Left ventricle myocardium superior (tissue), 1 donor: ENCODE measurements around the gene UGT2A3. TPM values are rescaled to one million over a fixed set of nuclear protein-coding genes. Genes with fewer than 3 reads are reported as not detected.
"Not testable (repeated sequence)": the region's sequence is repeated elsewhere in the genome, so short reads cannot be mapped to it uniquely, and the experiment has no call there.

Experiments used
- ATAC-seq: fragments of 200-7000 bp; cut with Tn5 transposase; one replicate; pipeline ENCODE4 v1.9.1; 2020; ENCODE audit warnings: mild to moderate bottlenecking, moderate library complexity
- DNase-seq: peaks from one replicate; pipeline ENCODE4 v3.0.0-alpha.2; 2020
- intact Hi-C: fragments of 100-400 bp; cut with micrococcal nuclease; formaldehyde crosslinking; loops from one replicate; pipeline ENCODE4 v1.11.0; 2022
- long read RNA-seq: library from polyadenylated mRNA; unstranded; transcript quantifications from one replicate; pipeline ENCODE4 v2.0.0, GENCODE V29; 2021
- total RNA-seq: library from RNA; stranded (reverse); fragmentation: NEBNext Ultra II Directional; extraction: Animal tissue kit (Norgen Biotek cat#: 25700); gene quantifications from one replicate; pipeline ENCODE4 v1.2.1, GENCODE V29; 2021
- donor health status: DM: no; HTN: yes; CAD: no; lungs with severe emphysema.

The UGT2A3 gene
- not detected for total RNA-seq
- long read RNA-seq: 0 reads

DNA sequence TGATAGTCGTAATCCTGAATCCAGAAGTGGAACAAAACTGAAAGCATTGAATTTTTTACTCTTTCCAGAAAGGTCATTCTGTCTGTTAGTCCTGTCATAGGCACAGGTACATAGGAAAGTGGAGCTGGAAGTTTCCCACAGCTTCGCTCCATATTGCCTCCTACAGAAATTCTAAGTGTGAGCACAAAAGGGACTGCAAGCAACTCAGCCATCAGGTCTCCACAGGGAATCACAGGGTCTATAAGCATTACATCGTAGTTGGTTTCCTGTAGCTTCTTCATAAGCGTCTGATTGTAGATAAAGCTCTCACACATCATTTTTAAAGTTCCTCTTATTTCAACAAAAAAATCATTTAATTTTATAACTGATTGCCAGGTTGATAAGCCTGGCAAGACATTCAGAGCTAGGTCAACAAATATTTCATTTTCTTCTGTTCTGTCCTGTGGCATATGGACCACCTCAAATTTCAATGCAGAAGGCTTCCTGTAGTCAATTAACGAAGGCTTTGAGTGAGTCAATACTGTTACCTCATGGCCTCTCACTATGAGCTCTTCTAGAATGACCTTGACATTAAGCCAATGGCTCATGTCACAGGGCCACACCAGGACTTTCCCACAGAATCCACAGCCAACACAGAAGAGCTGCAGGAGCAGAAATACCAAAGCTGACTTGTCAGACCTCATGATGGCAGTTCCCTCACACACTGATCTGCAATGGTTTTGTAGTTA lies at the start of gene UGT2A3:
Gene UGT2A3, minus strand, starts transcription at position 727 of the 728 bp plus-strand sequence. Its CDS starts 44 bp downstream, at position 683.
- intact Hi-C loops: no loop called here
- DNase-seq (no peak), ATAC-seq (no peak)

DNA sequence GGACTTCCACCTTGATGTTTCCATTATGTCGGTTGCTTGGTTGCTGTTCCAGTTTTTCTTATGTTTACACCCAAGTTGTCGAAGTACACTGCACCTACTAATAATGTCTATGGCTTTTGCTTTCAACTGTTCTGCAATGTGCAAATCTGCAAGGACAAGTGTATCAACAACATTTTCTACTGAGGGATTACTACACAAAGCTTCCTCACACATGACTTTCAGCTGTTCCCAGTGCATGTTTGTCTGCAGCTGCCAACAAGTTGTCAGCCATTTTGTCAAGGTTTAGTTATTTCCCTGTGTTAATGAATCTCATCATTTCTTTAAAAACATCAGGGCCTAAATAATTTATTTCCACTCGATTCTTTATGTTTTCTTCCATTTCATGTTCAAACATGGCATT lies 45.4 kb upstream of the UGT2A3 start:
- ATAC-seq: no peak
- intact Hi-C loops: no loop called here

GRCh38 chr4:68995292-68995691 lies 43.7 kb upstream of the UGT2A3 start:
- intact Hi-C loops: no loop called here
- no peak for DNase-seq
- no peak for ATAC-seq

More for the DNA sequence above, 45.4 kb upstream of the UGT2A3 start:
- no peak for DNase-seq

GRCh38 chr4:68987007-68987406 lies 35.4 kb upstream of the UGT2A3 start:
- no peak for DNase-seq
- intact Hi-C loops: no loop called here
- ATAC-seq: no peak

DNA sequence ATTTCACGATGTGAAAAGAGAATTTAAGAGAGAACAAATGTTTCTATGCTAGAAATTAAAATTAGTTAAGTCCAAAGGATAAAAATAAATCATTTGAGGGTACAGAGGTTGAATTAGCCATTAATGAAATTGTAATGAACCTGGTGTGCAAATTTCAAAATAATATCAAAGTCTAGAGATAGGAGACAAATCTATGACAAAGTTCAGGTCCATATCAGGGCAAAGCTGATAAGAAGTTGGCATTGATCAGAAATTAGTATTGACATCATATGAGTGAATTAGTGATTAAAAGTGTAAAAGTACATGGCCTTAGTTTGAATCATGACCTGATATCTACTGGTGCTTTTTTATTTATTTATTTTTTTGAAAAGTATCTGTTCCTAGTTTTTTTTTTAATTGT lies 33.8 kb upstream of the UGT2A3 start:
- intact Hi-C loops: no loop called here
- DNase-seq (no peak), ATAC-seq (no peak)

GRCh38 chr4:68984947-68985346 lies 33.3 kb upstream of the UGT2A3 start:
- intact Hi-C loops: no loop called here
- ATAC-seq (no peak), DNase-seq (no peak)

DNA sequence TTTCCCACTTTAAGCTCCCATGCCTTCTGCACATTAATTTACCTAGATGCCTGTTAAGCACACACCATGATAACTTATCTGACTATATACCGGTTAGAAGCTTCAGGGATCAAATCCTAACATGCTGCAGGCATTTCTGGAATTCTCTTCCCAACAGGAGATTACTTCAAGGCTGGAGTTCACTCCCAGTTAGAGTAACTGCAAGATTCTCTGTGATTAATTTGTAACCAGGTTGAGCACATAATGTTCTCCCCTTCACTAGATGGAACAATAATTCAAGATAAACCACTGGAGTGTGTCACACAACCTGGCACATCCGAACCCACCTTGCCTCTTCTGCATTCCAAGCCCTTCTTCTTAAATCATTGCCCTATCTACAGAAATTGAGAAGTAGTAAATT lies 11.8 kb upstream of the UGT2A3 start:
- DNase-seq (no peak), ATAC-seq (no peak)
- intact Hi-C loops: no loop called here

DNA sequence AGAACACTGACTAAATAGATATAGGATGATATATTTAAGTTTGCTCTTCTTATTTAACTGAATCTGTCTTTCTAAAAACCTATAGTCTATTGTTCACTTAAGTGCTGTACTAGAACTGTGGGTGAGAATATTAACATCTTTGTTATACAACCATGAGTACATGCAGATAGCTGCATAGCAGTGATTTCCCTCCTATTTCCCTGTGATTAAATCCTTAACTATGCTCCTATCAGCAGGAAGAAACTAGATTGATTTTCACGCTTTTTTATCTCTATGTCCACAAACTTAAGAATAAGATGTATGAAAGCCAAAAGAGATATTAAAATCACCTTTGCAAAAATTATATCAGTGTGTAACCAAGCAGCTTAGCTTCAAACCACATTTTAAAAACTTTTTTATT lies 11.3 kb upstream of the UGT2A3 start:
- ATAC-seq (no peak), DNase-seq (no peak)
- intact Hi-C loops: no loop called here

- DNase-seq (no peak), ATAC-seq (no peak)
- intact Hi-C loops: no loop called here
Observed at GRCh38 chr4:68960294-68961163, 8.9 kb upstream of the UGT2A3 start.

DNA sequence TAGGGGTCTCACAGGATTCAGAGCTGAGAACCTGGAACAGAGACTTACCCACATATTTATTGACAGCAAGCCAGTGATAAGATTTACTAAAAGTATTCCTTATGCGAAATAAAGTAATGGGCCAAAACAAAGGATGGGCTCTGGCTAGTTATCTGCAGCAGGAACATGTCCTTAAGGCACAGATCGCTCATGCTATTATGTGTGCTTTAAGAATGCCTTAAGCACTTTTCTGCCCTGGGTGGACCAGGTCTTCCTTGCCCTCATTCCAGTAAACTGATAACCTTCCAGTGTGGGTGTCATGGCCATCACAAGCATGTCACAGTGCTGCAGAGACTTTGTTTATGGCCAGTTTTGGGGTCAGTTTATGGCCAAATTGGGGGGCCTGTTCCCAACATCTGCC lies 7.5 kb upstream of the UGT2A3 start:
- DNase-seq, ATAC-seq, intact Hi-C loops: not testable (repeated sequence)

- intact Hi-C loops: no loop called here
- no peak for DNase-seq
- ATAC-seq: no peak
Observed at GRCh38 chr4:68954126-68954525, 2.5 kb upstream of the UGT2A3 start.

- ATAC-seq (no peak), DNase-seq (no peak)
Observed at GRCh38 chr4:68953056-68953596, 1.5 kb upstream of the UGT2A3 start.

GRCh38 chr4:68951806-68952585 lies 392 bp upstream of the UGT2A3 start:
- DNase-seq: no peak
- intact Hi-C loops: no loop called here
- no peak for ATAC-seq

More at GRCh38 chr4:68953056-68953596, 1.5 kb upstream of the UGT2A3 start:
- intact Hi-C loops: no loop called here

- no peak for ATAC-seq
Observed at GRCh38 chr4:68950033-68950432, 1.6 kb downstream of the UGT2A3 start.

DNA sequence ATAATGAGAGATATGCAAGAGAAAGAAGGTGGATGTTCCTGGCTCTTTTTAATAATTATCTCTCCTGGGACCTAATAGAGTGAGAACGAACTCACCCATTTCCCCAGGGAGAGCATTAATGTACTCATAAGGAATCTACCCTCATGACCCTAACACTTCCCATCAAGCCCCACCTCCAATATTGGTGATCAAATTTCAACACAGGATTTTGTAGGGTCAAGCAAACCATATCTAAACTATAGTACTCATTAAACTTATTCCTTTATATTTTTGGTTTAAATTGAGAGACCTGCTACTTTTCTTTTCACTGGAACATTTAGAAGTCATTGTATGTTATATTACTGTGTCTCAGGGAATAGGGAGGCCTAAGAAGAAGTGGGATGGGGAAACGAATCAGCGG lies 2.6 kb downstream of the UGT2A3 start:
- ATAC-seq (no peak), DNase-seq (no peak)
- intact Hi-C loops: no loop called here

More at GRCh38 chr4:68950033-68950432, 1.6 kb downstream of the UGT2A3 start:
- intact Hi-C loops: no loop called here
- DNase-seq: no peak

GRCh38 chr4:68948044-68948743 lies 3.4 kb downstream of the UGT2A3 start:
- intact Hi-C loops: no loop called here
- ATAC-seq: no peak

GRCh38 chr4:68929076-68929737 lies 22.4 kb downstream of the UGT2A3 start:
- intact Hi-C loops: no loop called here
- ATAC-seq: no peak
- no peak for DNase-seq

More at GRCh38 chr4:68948044-68948743, 3.4 kb downstream of the UGT2A3 start:
- DNase-seq: no peak

DNA sequence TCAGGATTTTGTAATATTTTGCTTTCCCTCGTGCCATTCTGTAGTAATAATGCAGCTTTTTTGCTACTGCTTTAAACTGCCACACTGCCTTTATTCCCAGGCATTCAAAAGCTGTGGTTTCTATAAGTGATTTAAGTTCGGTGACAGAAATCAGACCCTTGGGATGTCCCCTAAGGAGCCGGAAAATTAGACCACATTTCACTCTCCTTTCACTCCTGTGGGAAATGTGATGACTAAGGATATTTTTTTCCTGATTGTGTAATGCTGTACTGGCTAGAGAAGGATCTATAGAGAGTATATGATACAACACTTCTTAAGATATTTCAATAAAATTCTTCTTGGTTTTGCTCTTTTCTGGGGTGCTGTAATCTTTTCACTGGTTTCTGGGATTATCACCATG lies 24.4 kb downstream of the UGT2A3 start:
- intact Hi-C loops: no loop called here
- DNase-seq (no peak), ATAC-seq (no peak)
